Cardiac fibroblast (primary cell): Measurements from ENCODE around the gene CLCN3.
"Not testable (repeated sequence)": the region's sequence is repeated elsewhere in the genome, so short reads cannot be mapped to it uniquely, and the experiment has no call there.

Experiments used
- DNase-seq, 2 donors: peaks; one replicate each; pipeline versions ENCODE4 v3.0.0 to v3.0.0-alpha.2; 2010; ENCODE audit warnings: low read depth in 2 of 2
- H3K4me3 ChIP-seq, 2 donors: replicated peaks in 1 of 2; 1 replicate in 1 of 2; 2 replicates in 1 of 2; pipeline ENCODE4 v1.5.1; 2011; ENCODE audit warnings: low read depth in 2 of 2, low read length in 2 of 2, mild to moderate bottlenecking in 2 of 2, moderate library complexity in 1 of 2
- TF ChIP-seq, protein P1 (sequence below): IDR thresholded peaks from one replicate; pipeline ENCODE4 v1.5.1; 2011; ENCODE audit warnings: low read depth, mild to moderate bottlenecking, low read length, inconsistent platforms

CLCN3 gene

GRCh38 chr4:169668069-169668721 is 47.8 kb downstream of the CLCN3 start:
- no peak overlapping the region for H3K4me3 ChIP-seq
- no peak for DNase-seq
- TF ChIP-seq, protein P1, sequence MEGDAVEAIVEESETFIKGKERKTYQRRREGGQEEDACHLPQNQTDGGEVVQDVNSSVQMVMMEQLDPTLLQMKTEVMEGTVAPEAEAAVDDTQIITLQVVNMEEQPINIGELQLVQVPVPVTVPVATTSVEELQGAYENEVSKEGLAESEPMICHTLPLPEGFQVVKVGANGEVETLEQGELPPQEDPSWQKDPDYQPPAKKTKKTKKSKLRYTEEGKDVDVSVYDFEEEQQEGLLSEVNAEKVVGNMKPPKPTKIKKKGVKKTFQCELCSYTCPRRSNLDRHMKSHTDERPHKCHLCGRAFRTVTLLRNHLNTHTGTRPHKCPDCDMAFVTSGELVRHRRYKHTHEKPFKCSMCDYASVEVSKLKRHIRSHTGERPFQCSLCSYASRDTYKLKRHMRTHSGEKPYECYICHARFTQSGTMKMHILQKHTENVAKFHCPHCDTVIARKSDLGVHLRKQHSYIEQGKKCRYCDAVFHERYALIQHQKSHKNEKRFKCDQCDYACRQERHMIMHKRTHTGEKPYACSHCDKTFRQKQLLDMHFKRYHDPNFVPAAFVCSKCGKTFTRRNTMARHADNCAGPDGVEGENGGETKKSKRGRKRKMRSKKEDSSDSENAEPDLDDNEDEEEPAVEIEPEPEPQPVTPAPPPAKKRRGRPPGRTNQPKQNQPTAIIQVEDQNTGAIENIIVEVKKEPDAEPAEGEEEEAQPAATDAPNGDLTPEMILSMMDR = no peak

- no peak overlapping the region for H3K4me3 ChIP-seq
- TF ChIP-seq, protein P1 = no peak
- DNase-seq = no peak
Observed at GRCh38 chr4:169675825-169676224, 55.4 kb downstream of the CLCN3 start.

GRCh38 chr4:169677150-169677748 is 56.9 kb downstream of the CLCN3 start:
- TF ChIP-seq, protein P1 = no peak
- peak; percentile 11 to 20 for DNase-seq
- no peak overlapping the region for H3K4me3 ChIP-seq

DNA sequence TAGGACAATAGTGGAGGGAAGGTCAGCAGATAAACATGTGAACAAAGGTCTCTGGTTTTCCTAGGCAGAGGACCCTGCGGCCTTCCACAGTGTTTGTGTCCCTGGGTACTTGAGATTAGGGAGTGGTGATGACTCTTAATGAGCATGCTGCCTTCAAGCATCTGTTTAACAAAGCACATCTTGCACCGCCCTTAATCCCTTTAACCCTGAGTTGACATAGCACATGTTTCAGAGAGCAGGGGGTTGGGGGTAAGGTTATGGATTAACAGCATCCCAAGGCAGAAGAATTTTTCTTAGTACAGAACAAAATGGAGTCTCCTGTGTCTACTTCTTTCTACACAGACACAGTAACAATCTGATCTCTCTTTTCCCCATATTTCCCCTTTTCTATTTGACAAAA is 58.1 kb downstream of the CLCN3 start:
- not testable (repeated sequence) for DNase-seq, H3K4me3 ChIP-seq

GRCh38 chr4:169678951-169679591 is 58.7 kb downstream of the CLCN3 start:
- H3K4me3 ChIP-seq, DNase-seq: not testable (repeated sequence)

GRCh38 chr4:169682372-169683047 is 62.1 kb downstream of the CLCN3 start:
- H3K4me3 ChIP-seq = no peak overlapping the region
- peak; percentile 43 to 55 for DNase-seq
- TF ChIP-seq, protein P1 = no peak

GRCh38 chr4:169689681-169690080 is 69.3 kb downstream of the CLCN3 start:
- TF ChIP-seq, protein P1 = no peak
- DNase-seq = no peak
- H3K4me3 ChIP-seq = no peak overlapping the region
